HCT116 (cell line): ENCODE data around the gene KIF7.

ENCODE experiments used
- EZH2 ChIP-seq: fragments of 200-600 bp; sonication (generic); IDR thresholded peaks from 2 replicates; pipeline ENCODE4 v1.6.1; 2017; ENCODE audit warnings: antibody characterized with exemption, mixed run types
- EZH2phosphoT487 ChIP-seq: fragments of 200-600 bp; IDR thresholded peaks from 2 replicates; pipeline ENCODE4 v1.6.1; 2018; ENCODE audit warnings: antibody characterized with exemption, borderline replicate concordance
- JUND ChIP-seq: IDR thresholded peaks from 2 replicates; pipeline ENCODE4 v1.6.1; 2012
- POLR2A ChIP-seq: IDR thresholded peaks from 2 replicates; pipeline ENCODE4 v1.7.0; 2011; ENCODE audit warnings: borderline replicate concordance; ENCODE audit not compliant: insufficient read depth, insufficient read length; ENCODE audit errors: extremely low read depth
- POLR2AphosphoS5 ChIP-seq: IDR thresholded peaks from 2 replicates; pipeline ENCODE4 v1.6.1; 2011; ENCODE audit warnings: mild to moderate bottlenecking, low read depth, low read length, moderate library complexity
- REST ChIP-seq: IDR thresholded peaks from 2 replicates; pipeline ENCODE4 v1.6.1; 2012; ENCODE audit warnings: low read depth
- SRF ChIP-seq: IDR thresholded peaks from 2 replicates; pipeline ENCODE4 v1.6.1; 2012; ENCODE audit warnings: low read depth
- TCF7L2 ChIP-seq: IDR thresholded peaks from 2 replicates; pipeline ENCODE4 v1.7.0; 2011; ENCODE audit warnings: borderline replicate concordance, inconsistent platforms; ENCODE audit not compliant: insufficient read depth, insufficient read length; ENCODE audit errors: extremely low read depth
- YY1 ChIP-seq: IDR thresholded peaks from 2 replicates; pipeline ENCODE4 v1.6.1; 2011; ENCODE audit warnings: low read length, low read depth, moderate library complexity, mild to moderate bottlenecking; ENCODE audit not compliant: insufficient replicate concordance; ENCODE audit errors: extremely low read depth
- TF ChIP-seq, protein P1 (sequence below), 3 experiments: fragments of 200-600 bp in 1 of 3; sonication (generic) in 1 of 3; IDR thresholded peaks in 2 of 3; conservative IDR thresholded peaks in 1 of 3; 2 replicates each; pipeline ENCODE4 v1.5.1; 2012 to 2017; ENCODE audit warnings: low read depth in 2 of 3, low read length in 2 of 3, antibody characterized with exemption in 1 of 3, borderline replicate concordance in 1 of 3, control low read depth in 1 of 3, mild to moderate bottlenecking in 1 of 3, mixed read lengths in 1 of 3, mixed run types in 1 of 3, moderate library complexity in 1 of 3; ENCODE audit not compliant: insufficient read depth in 1 of 3
- TF ChIP-seq, protein P2 (sequence below): IDR thresholded peaks from 2 replicates; pipeline ENCODE4 v1.6.1; 2012

- TF ChIP-seq EZH2 (no peak), EZH2phosphoT487 (no peak), POLR2AphosphoS5 (no peak), SRF (no peak), REST (no peak), POLR2A (no peak), JUND (no peak), YY1 (no peak), TCF7L2 (no peak)
- TF ChIP-seq, protein P1, sequence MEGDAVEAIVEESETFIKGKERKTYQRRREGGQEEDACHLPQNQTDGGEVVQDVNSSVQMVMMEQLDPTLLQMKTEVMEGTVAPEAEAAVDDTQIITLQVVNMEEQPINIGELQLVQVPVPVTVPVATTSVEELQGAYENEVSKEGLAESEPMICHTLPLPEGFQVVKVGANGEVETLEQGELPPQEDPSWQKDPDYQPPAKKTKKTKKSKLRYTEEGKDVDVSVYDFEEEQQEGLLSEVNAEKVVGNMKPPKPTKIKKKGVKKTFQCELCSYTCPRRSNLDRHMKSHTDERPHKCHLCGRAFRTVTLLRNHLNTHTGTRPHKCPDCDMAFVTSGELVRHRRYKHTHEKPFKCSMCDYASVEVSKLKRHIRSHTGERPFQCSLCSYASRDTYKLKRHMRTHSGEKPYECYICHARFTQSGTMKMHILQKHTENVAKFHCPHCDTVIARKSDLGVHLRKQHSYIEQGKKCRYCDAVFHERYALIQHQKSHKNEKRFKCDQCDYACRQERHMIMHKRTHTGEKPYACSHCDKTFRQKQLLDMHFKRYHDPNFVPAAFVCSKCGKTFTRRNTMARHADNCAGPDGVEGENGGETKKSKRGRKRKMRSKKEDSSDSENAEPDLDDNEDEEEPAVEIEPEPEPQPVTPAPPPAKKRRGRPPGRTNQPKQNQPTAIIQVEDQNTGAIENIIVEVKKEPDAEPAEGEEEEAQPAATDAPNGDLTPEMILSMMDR (IDR thresholded peaks at IDR 0.05 in 2 of 3, conservative IDR thresholded peaks at IDR 0.05 in 1 of 3; ENCODE audit: borderline replicate concordance in 1 of 3, insufficient read depth in 1 of 3, low read depth in 2 of 3, low read length in 2 of 3) = no peak
- TF ChIP-seq, protein P2, sequence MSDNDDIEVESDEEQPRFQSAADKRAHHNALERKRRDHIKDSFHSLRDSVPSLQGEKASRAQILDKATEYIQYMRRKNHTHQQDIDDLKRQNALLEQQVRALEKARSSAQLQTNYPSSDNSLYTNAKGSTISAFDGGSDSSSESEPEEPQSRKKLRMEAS = no peak
Measured at GRCh38 chr15:89672221-89673164, 17.2 kb upstream of the KIF7 start.
